GM12872 (cell line): ENCODE results near the gene MACROD1.

Experiments used
- CTCF ChIP-seq: IDR thresholded peaks from 3 replicates; pipeline ENCODE4 v1.5.1; 2011; ENCODE audit warnings: low read depth, mild to moderate bottlenecking, low read length, moderate library complexity; ENCODE audit not compliant: insufficient read depth

MACROD1 gene

GRCh38 chr11:64034411-64034811 is 131.5 kb downstream of the MACROD1 start:
- no peak for TF ChIP-seq CTCF

GRCh38 chr11:64032050-64032449 is 133.9 kb downstream of the MACROD1 start:
- no peak for TF ChIP-seq CTCF

GRCh38 chr11:64031001-64031400 is 134.9 kb downstream of the MACROD1 start:
- TF ChIP-seq CTCF = no peak

- no peak for TF ChIP-seq CTCF
Measured at GRCh38 chr11:64029773-64030172, 136.1 kb downstream of the MACROD1 start.

GRCh38 chr11:64028398-64029115 is 137.4 kb downstream of the MACROD1 start:
- no peak for TF ChIP-seq CTCF

- no peak for TF ChIP-seq CTCF
Measured at GRCh38 chr11:64027651-64028397, 138.1 kb downstream of the MACROD1 start.

GRCh38 chr11:64026575-64027205 is 139.2 kb downstream of the MACROD1 start:
- no peak for TF ChIP-seq CTCF
